Measurements from ENCODE around the gene ANXA7. TPM values are rescaled to one million over a fixed set of nuclear protein-coding genes. Genes with fewer than 3 reads are reported as not detected.
A peak's percentile ranks its signal among the peaks of the same experiment; 100 is the strongest.

The ANXA7 gene
- total RNA-seq, 2 donors from 2014 or later, result 98.9 to 117 TPM

- no peak for DNase-seq (ENCODE audit: low spot score)
- Histone ChIP-seq H3K4me1 (replicated peaks) (no peaks in the 10 kb centered on the region), H3K9me3 (no peaks in the 10 kb centered on the region), H3K4me3 (no peak overlapping the region), H3K27ac (no peak overlapping the region), H3K27me3 (replicated peaks; ENCODE audit: insufficient read depth) (no peaks in the 10 kb centered on the region), H3K36me3 (peaks cover 0 to 6% of the 10 kb centered on the region in 2 donors)
- intact Hi-C loops (cut with DNase I), result no loop called here
- no peak for TF ChIP-seq POLR2AphosphoS5 (IDR thresholded peaks at IDR 0.05)
- no peak for TF ChIP-seq POLR2A (IDR thresholded peaks at IDR 0.05)
- TF ChIP-seq CTCF (IDR thresholded peaks at IDR 0.05), result no peak
Measured at GRCh38 chr10:73423309-73423708, 9.5 kb upstream of the ANXA7 start.

GRCh38 chr10:73416571-73416970 is 2.7 kb upstream of the ANXA7 start:
- intact Hi-C loops (cut with DNase I), result loop anchor here (10.0 kb wide), 1 partner anchor 78 kb away; the partner anchor contains the start of gene PPP3CB
- Histone ChIP-seq H3K27me3 (replicated peaks; ENCODE audit: insufficient read depth) (no peaks in the 10 kb centered on the region), H3K36me3 (no peaks in the 10 kb centered on the region), H3K9me3 (no peaks in the 10 kb centered on the region), H3K27ac (no peak overlapping the region), H3K4me3 (no peak overlapping the region), H3K4me1 (replicated peaks) (no peaks in the 10 kb centered on the region)
- 92% methylated on average over 3 of the region's 3 CpGs for WGBS
- no peak for TF ChIP-seq POLR2AphosphoS5 (IDR thresholded peaks at IDR 0.05)
- no peak for TF ChIP-seq POLR2A (IDR thresholded peaks at IDR 0.05)
- no peak for TF ChIP-seq CTCF (IDR thresholded peaks at IDR 0.05)
- no peak for DNase-seq (ENCODE audit: low spot score)

- 4% methylated on average over 17 of the region's 17 CpGs for WGBS
Measured at GRCh38 chr10:73414230-73414945, 530 bp upstream of the ANXA7 start.

GRCh38 chr10:73413108-73413527 is 740 bp downstream of the ANXA7 start:
- H3K4me3 ChIP-seq, result peak overlapping the region; percentile 86 to 91
- no peaks in the 10 kb centered on the region for H3K9me3 ChIP-seq
- intact Hi-C loops (cut with DNase I), result loop anchor here (10.0 kb wide), 1 partner anchor 82 kb away; the partner anchor contains the start of gene PPP3CB
- H3K27me3 ChIP-seq (replicated peaks; ENCODE audit: insufficient read depth), result no peaks in the 10 kb centered on the region
- H3K4me1 ChIP-seq (replicated peaks), result no peaks in the 10 kb centered on the region
- TF ChIP-seq POLR2A (IDR thresholded peaks at IDR 0.05) (no peak), POLR2AphosphoS5 (IDR thresholded peaks at IDR 0.05) (no peak), CTCF (IDR thresholded peaks at IDR 0.05) (no peak)
- DNase-seq (ENCODE audit: low spot score), result peak; percentile 35
- no peaks in the 10 kb centered on the region for H3K36me3 ChIP-seq
- peak overlapping the region; percentile 98 for H3K27ac ChIP-seq
- WGBS, result under 1% methylated on average over 9 of the region's 9 CpGs

More at GRCh38 chr10:73414230-73414945, 530 bp upstream of the ANXA7 start:
- Histone ChIP-seq H3K36me3 (no peaks in the 10 kb centered on the region), H3K27me3 (replicated peaks; ENCODE audit: insufficient read depth) (no peaks in the 10 kb centered on the region), H3K9me3 (no peaks in the 10 kb centered on the region), H3K27ac (peak overlapping the region; percentile 98), H3K4me3 (peak overlapping the region; percentile 86 to 91), H3K4me1 (replicated peaks) (no peaks in the 10 kb centered on the region)
- intact Hi-C loops (cut with DNase I), result loop anchor here (10.0 kb wide), 1 partner anchor 80 kb away; the partner anchor contains the start of gene PPP3CB
- DNase-seq (ENCODE audit: low spot score), result no peak
- TF ChIP-seq CTCF (IDR thresholded peaks at IDR 0.05) (no peak), POLR2AphosphoS5 (IDR thresholded peaks at IDR 0.05) (no peak), POLR2A (IDR thresholded peaks at IDR 0.05) (no peak)

- Histone ChIP-seq H3K9me3 (no peaks in the 10 kb centered on the region), H3K27me3 (replicated peaks; ENCODE audit: insufficient read depth) (no peaks in the 10 kb centered on the region), H3K4me1 (replicated peaks) (no peaks in the 10 kb centered on the region), H3K36me3 (no peaks in the 10 kb centered on the region), H3K27ac (no peak overlapping the region), H3K4me3 (no peak overlapping the region)
- 100% methylated on average over 1 of the region's 1 CpG for WGBS
- no peak for DNase-seq (ENCODE audit: low spot score)
- TF ChIP-seq POLR2A (IDR thresholded peaks at IDR 0.05) (no peak), CTCF (IDR thresholded peaks at IDR 0.05) (no peak)
- intact Hi-C loops (cut with DNase I), result loop anchor here (10.0 kb wide), 1 partner anchor 84 kb away; the partner anchor contains the start of gene PPP3CB
Measured at GRCh38 chr10:73410897-73411296, 3.0 kb downstream of the ANXA7 start.
